Measurements from ENCODE around the gene ANXA9. TPM values are rescaled to one million over a fixed set of nuclear protein-coding genes. Genes with fewer than 3 reads are reported as not detected.

ANXA9 gene
- total and polyA plus RNA-seq, 5 donors = 0.21 to 0.23 TPM; not detected in 3

GRCh38 chr1:151024540-151025146 is 42.6 kb downstream of the ANXA9 start:
- Histone ChIP-seq H3K27ac (ENCODE audit: low read length) (peak overlapping the region; percentile 0), H3K4me1 (ENCODE audit: control insufficient read depth, insufficient read depth, low read length) (no peaks in the 10 kb centered on the region), H3K4me3 (ENCODE audit: low read length) (no peak overlapping the region), H3K9me3 (ENCODE audit: control insufficient read depth, low read length) (no peaks in the 10 kb centered on the region), H3K27me3 (ENCODE audit: control insufficient read depth, insufficient read depth) (no peaks in the 10 kb centered on the region)
- 19% methylated on average over 6 of the region's 6 CpGs for WGBS
- intact Hi-C loops (cut with DNase I) = loop anchor here in 1 of 4 donors (10.0 kb wide), 1 partner anchor 110 kb away; no protein-coding TSS in a partner anchor
- ATAC-seq (peak; percentile 87 to 92), DNase-seq (peak; percentile 83 to 93 (median 88))

GRCh38 chr1:151026460-151026859 is 44.4 kb downstream of the ANXA9 start:
- H3K9me3 ChIP-seq (ENCODE audit: control insufficient read depth, low read length) = no peaks in the 10 kb centered on the region
- no peaks in the 10 kb centered on the region for H3K4me1 ChIP-seq (ENCODE audit: control insufficient read depth, insufficient read depth, low read length)
- no peak overlapping the region for H3K27ac ChIP-seq (ENCODE audit: low read length)
- H3K27me3 ChIP-seq (ENCODE audit: control insufficient read depth, insufficient read depth) = no peaks in the 10 kb centered on the region
- DNase-seq (no peak), ATAC-seq (no peak)
- H3K4me3 ChIP-seq (ENCODE audit: low read length) = no peak overlapping the region
- intact Hi-C loops (cut with DNase I) = loop anchor here in 1 of 4 donors (10.0 kb wide), 1 partner anchor 108 kb away; no protein-coding TSS in a partner anchor

GRCh38 chr1:151032164-151032563 is 50.1 kb downstream of the ANXA9 start:
- intact Hi-C loops (cut with DNase I) = no loop called here
- no peaks in the 10 kb centered on the region for H3K4me1 ChIP-seq (ENCODE audit: control insufficient read depth, insufficient read depth, low read length)
- 99% methylated on average over 8 of the region's 8 CpGs for WGBS
- H3K27ac ChIP-seq (ENCODE audit: low read length) = no peak overlapping the region
- no peak for ATAC-seq
- no peaks in the 10 kb centered on the region for H3K27me3 ChIP-seq (ENCODE audit: control insufficient read depth, insufficient read depth)
- no peak overlapping the region for H3K4me3 ChIP-seq (ENCODE audit: low read length)
- H3K9me3 ChIP-seq (ENCODE audit: control insufficient read depth, low read length) = no peaks in the 10 kb centered on the region
- no peak for DNase-seq

GRCh38 chr1:151035167-151035566 is 53.1 kb downstream of the ANXA9 start:
- Histone ChIP-seq H3K4me3 (ENCODE audit: low read length) (no peak overlapping the region), H3K27me3 (ENCODE audit: control insufficient read depth, insufficient read depth) (no peaks in the 10 kb centered on the region), H3K4me1 (ENCODE audit: control insufficient read depth, insufficient read depth, low read length) (peaks cover 4% of the 10 kb centered on the region), H3K27ac (ENCODE audit: low read length) (peak overlapping the region; percentile 70), H3K9me3 (ENCODE audit: control insufficient read depth, low read length) (no peaks in the 10 kb centered on the region)
- ATAC-seq (no peak), DNase-seq (no peak)
- intact Hi-C loops (cut with DNase I) = no loop called here
- 85% methylated on average over 3 of the region's 3 CpGs for WGBS

GRCh38 chr1:151036356-151036755 is 54.3 kb downstream of the ANXA9 start, which contains the start of gene BNIPL:
BNIPL (plus strand) TSS chr1:151036586; CDS start chr1:151036726, 140 bp downstream.
- DNase-seq (no peak), ATAC-seq (no peak)
- intact Hi-C loops (cut with DNase I) = no loop called here
- 50% methylated on average over 2 of the region's 2 CpGs for WGBS
- Histone ChIP-seq H3K27me3 (ENCODE audit: control insufficient read depth, insufficient read depth) (no peaks in the 10 kb centered on the region), H3K9me3 (ENCODE audit: control insufficient read depth, low read length) (no peaks in the 10 kb centered on the region), H3K4me1 (ENCODE audit: control insufficient read depth, insufficient read depth, low read length) (peaks cover 4% of the 10 kb centered on the region), H3K27ac (ENCODE audit: low read length) (no peak within 1 kb of the TSS), H3K4me3 (ENCODE audit: low read length) (no peak within 1 kb of the TSS)

GRCh38 chr1:151037032-151037431 is 54.9 kb downstream of the ANXA9 start:
- no peaks in the 10 kb centered on the region for H3K9me3 ChIP-seq (ENCODE audit: control insufficient read depth, low read length)
- H3K4me3 ChIP-seq (ENCODE audit: low read length) = no peak overlapping the region
- no peaks in the 10 kb centered on the region for H3K27me3 ChIP-seq (ENCODE audit: control insufficient read depth, insufficient read depth)
- WGBS = 85% methylated on average over 6 of the region's 6 CpGs
- ATAC-seq (no peak), DNase-seq (no peak)
- H3K4me1 ChIP-seq (ENCODE audit: control insufficient read depth, insufficient read depth, low read length) = peaks cover 4% of the 10 kb centered on the region
- H3K27ac ChIP-seq (ENCODE audit: low read length) = no peak overlapping the region
- intact Hi-C loops (cut with DNase I) = no loop called here

GRCh38 chr1:151039521-151039920 is 57.4 kb downstream of the ANXA9 start:
- H3K27me3 ChIP-seq (ENCODE audit: control insufficient read depth, insufficient read depth) = no peaks in the 10 kb centered on the region
- no peak overlapping the region for H3K27ac ChIP-seq (ENCODE audit: low read length)
- no peaks in the 10 kb centered on the region for H3K9me3 ChIP-seq (ENCODE audit: control insufficient read depth, low read length)
- DNase-seq (no peak), ATAC-seq (no peak)
- 67% methylated on average over 3 of the region's 3 CpGs for WGBS
- intact Hi-C loops (cut with DNase I) = no loop called here
- peaks cover 4% of the 10 kb centered on the region for H3K4me1 ChIP-seq (ENCODE audit: control insufficient read depth, insufficient read depth, low read length)
- no peak overlapping the region for H3K4me3 ChIP-seq (ENCODE audit: low read length)

GRCh38 chr1:151043163-151043562 is 61.1 kb downstream of the ANXA9 start:
- DNase-seq = no peak
- H3K27ac ChIP-seq (ENCODE audit: low read length) = no peak overlapping the region
- intact Hi-C loops (cut with DNase I) = no loop called here
- no peak overlapping the region for H3K4me3 ChIP-seq (ENCODE audit: low read length)
- peaks cover 6% of the 10 kb centered on the region for H3K4me1 ChIP-seq (ENCODE audit: control insufficient read depth, insufficient read depth, low read length)
- no peak for ATAC-seq
- H3K27me3 ChIP-seq (ENCODE audit: control insufficient read depth, insufficient read depth) = no peaks in the 10 kb centered on the region
- no peaks in the 10 kb centered on the region for H3K9me3 ChIP-seq (ENCODE audit: control insufficient read depth, low read length)
- WGBS = 91% methylated on average over 1 of the region's 1 CpG

Other genes with a start within 250 kb of the ANXA9 start
- 10 to 100 TPM; 34.8 to 64.7 (median 52.5) TPM for gene CTSS, start 216.5 kb upstream of the ANXA9 start, total RNA-seq
- 8.7 TPM for gene CTSS, start 216.5 kb upstream of the ANXA9 start, polyA plus RNA-seq
- gene CTSK, start 174.0 kb upstream of the ANXA9 start, total RNA-seq = 10 to 100 TPM; 13.6 to 22.2 (median 16.1) TPM
- gene CTSK, start 174.0 kb upstream of the ANXA9 start, polyA plus RNA-seq = 13.5 TPM
- 10 to 100 TPM; 35.6 to 38.9 (median 37.6) TPM for gene ARNT, start 105.7 kb upstream of the ANXA9 start, total RNA-seq
- 15.0 TPM for gene ARNT, start 105.7 kb upstream of the ANXA9 start, polyA plus RNA-seq
- gene CTXND2, start 95.2 kb upstream of the ANXA9 start, total RNA-seq = not detected
- not detected for gene CTXND2, start 95.2 kb upstream of the ANXA9 start, polyA plus RNA-seq
- 10 to 100 TPM; 17.4 to 23.8 (median 20.3) TPM for gene SETDB1, start 55.9 kb upstream of the ANXA9 start, total RNA-seq
- gene SETDB1, start 55.9 kb upstream of the ANXA9 start, polyA plus RNA-seq = 12.5 TPM
- 100 to 1,000 TPM in 1 of 4 donors, 10 to 100 TPM in 3; 89.3 to 110 (median 93.5) TPM for gene CERS2, start 7.5 kb upstream of the ANXA9 start, total RNA-seq
- gene CERS2, start 7.5 kb upstream of the ANXA9 start, polyA plus RNA-seq = 77.3 TPM
- 10 to 100 TPM; 46.7 to 86.4 (median 52.1) TPM for gene MINDY1, start 24.6 kb downstream of the ANXA9 start, total RNA-seq
- 34.9 TPM for gene MINDY1, start 24.6 kb downstream of the ANXA9 start, polyA plus RNA-seq
- gene PRUNE1, start 26.2 kb downstream of the ANXA9 start, total RNA-seq = 10 to 100 TPM; 45.8 to 66.0 (median 49.8) TPM
- 39.3 TPM for gene PRUNE1, start 26.2 kb downstream of the ANXA9 start, polyA plus RNA-seq
- gene BNIPL, start 54.3 kb downstream of the ANXA9 start, total RNA-seq = under 1 TPM; 0.23 to 0.71 (median 0.50) TPM
- gene BNIPL, start 54.3 kb downstream of the ANXA9 start, polyA plus RNA-seq = 0.41 TPM
- gene C1orf56, start 65.5 kb downstream of the ANXA9 start, total RNA-seq = 10 to 100 TPM in 1 of 4 donors, 1 to 10 TPM in 3; 5.8 to 12.4 (median 7.4) TPM
- 9.5 TPM for gene C1orf56, start 65.5 kb downstream of the ANXA9 start, polyA plus RNA-seq
- gene CDC42SE1, start 77.3 kb downstream of the ANXA9 start, total RNA-seq = 10 to 100 TPM; 34.7 to 53.6 (median 36.6) TPM
- gene CDC42SE1, start 77.3 kb downstream of the ANXA9 start, polyA plus RNA-seq = 27.9 TPM
- 1 to 10 TPM; 1.7 to 9.7 (median 8.7) TPM for gene MLLT11, start 78.1 kb downstream of the ANXA9 start, total RNA-seq
- gene MLLT11, start 78.1 kb downstream of the ANXA9 start, polyA plus RNA-seq = 10.1 TPM
- gene GABPB2, start 88.5 kb downstream of the ANXA9 start, total RNA-seq = 10 to 100 TPM; 15.6 to 20.3 (median 18.4) TPM
- 9.8 TPM for gene GABPB2, start 88.5 kb downstream of the ANXA9 start, polyA plus RNA-seq
- 10 to 100 TPM; 23.7 to 70.5 (median 53.3) TPM for gene SEMA6C, start 164.3 kb downstream of the ANXA9 start, total RNA-seq
- gene SEMA6C, start 164.3 kb downstream of the ANXA9 start, polyA plus RNA-seq = 58.3 TPM
- gene TNFAIP8L2, start 174.4 kb downstream of the ANXA9 start, total RNA-seq = 1 to 10 TPM; 1.8 to 3.7 (median 2.3) TPM
- 2.1 TPM for gene TNFAIP8L2, start 174.4 kb downstream of the ANXA9 start, polyA plus RNA-seq
- gene LYSMD1, start 183.6 kb downstream of the ANXA9 start, total RNA-seq = 10 to 100 TPM in 3 of 4 donors, 1 to 10 TPM in 1; 8.5 to 16.5 (median 15.6) TPM
- 9.9 TPM for gene LYSMD1, start 183.6 kb downstream of the ANXA9 start, polyA plus RNA-seq
- gene SCNM1, start 183.9 kb downstream of the ANXA9 start, total RNA-seq = 10 to 100 TPM; 18.3 to 25.6 (median 21.5) TPM
- gene SCNM1, start 183.9 kb downstream of the ANXA9 start, polyA plus RNA-seq = 23.7 TPM
- not detected for gene TMOD4, start 193.7 kb downstream of the ANXA9 start, total RNA-seq
- gene TMOD4, start 193.7 kb downstream of the ANXA9 start, polyA plus RNA-seq = 0.20 TPM
- 10 to 100 TPM; 40.0 to 52.3 (median 41.7) TPM for gene VPS72, start 207.9 kb downstream of the ANXA9 start, total RNA-seq
- gene VPS72, start 207.9 kb downstream of the ANXA9 start, polyA plus RNA-seq = 37.3 TPM
- gene PIP5K1A, start 216.3 kb downstream of the ANXA9 start, total RNA-seq = 10 to 100 TPM; 33.7 to 50.7 (median 38.2) TPM
- 20.4 TPM for gene PIP5K1A, start 216.3 kb downstream of the ANXA9 start, polyA plus RNA-seq

Measured in right cardiac atrium (tissue), 5 donors.